ENCODE data around the gene P2RY4. TPM values are rescaled to one million over a fixed set of nuclear protein-coding genes. Genes with fewer than 3 reads are reported as not detected.

The P2RY4 gene
- 0.05 to 0.06 TPM in 2 of 5 replicates, not detected in the others for total RNA-seq (2022; extraction: Qiagen RNA extraction)

GRCh38 chrX:70260104-70260503 lies at the start of gene P2RY4:
Gene P2RY4, minus strand, starts transcription at chrX:70260204. Its CDS starts 580 bp downstream, at chrX:70259624.

GRCh38 chrX:70289793-70290770 lies 30.1 kb upstream of the P2RY4 start, which contains the start of the genes KIF4A and PDZD11:
Gene KIF4A, plus strand, starts transcription at chrX:70290104. Its CDS starts 355 bp downstream, at chrX:70290459.
Gene PDZD11, minus strand, starts transcription at chrX:70289927. Its CDS starts 586 bp downstream, at chrX:70289341.

GRCh38 chrX:70281951-70282350 lies 21.9 kb upstream of the P2RY4 start, which contains the start of gene RAB41:
Gene RAB41, plus strand, starts transcription at chrX:70282172. Its CDS starts 46 bp downstream, at chrX:70282218.

GRCh38 chrX:70268034-70268433 lies 8.0 kb upstream of the P2RY4 start, which contains the start of gene ARR3:
Gene ARR3, plus strand, starts transcription at chrX:70268334. Its CDS starts 1,052 bp downstream, at chrX:70269386.

GRCh38 chrX:70234355-70234754 lies 25.6 kb downstream of the P2RY4 start, which contains the start of gene AWAT1:
Gene AWAT1, plus strand, starts transcription at chrX:70234655. Its CDS starts 41 bp downstream, at chrX:70234696.

Other genes with a start within 250 kb of the P2RY4 start
- not detected in 5 replicates for gene AWAT2, start 210.3 kb downstream of the P2RY4 start, total RNA-seq (2022; extraction: Qiagen RNA extraction)
- not detected in 5 replicates for gene OTUD6A, start 197.7 kb downstream of the P2RY4 start, total RNA-seq (2022; extraction: Qiagen RNA extraction)
- 60.0 to 68.6 TPM (median 66.5 TPM) in 5 replicates for gene IGBP1, start 126.8 kb downstream of the P2RY4 start, total RNA-seq (2022; extraction: Qiagen RNA extraction)
- not detected in 5 replicates for gene DGAT2L6, start 82.7 kb downstream of the P2RY4 start, total RNA-seq (2022; extraction: Qiagen RNA extraction)
- not detected in 5 replicates for gene AWAT1, start 25.5 kb downstream of the P2RY4 start, total RNA-seq (2022; extraction: Qiagen RNA extraction)
- gene ARR3, start 8.1 kb upstream of the P2RY4 start, total RNA-seq (2022; extraction: Qiagen RNA extraction) = not detected in 5 replicates
- not detected in 5 replicates for gene RAB41, start 22.0 kb upstream of the P2RY4 start, total RNA-seq (2022; extraction: Qiagen RNA extraction)
- 91.6 to 103 TPM (median 95.1 TPM) in 5 replicates for gene PDZD11, start 29.7 kb upstream of the P2RY4 start, total RNA-seq (2022; extraction: Qiagen RNA extraction)
- 25.7 to 31.0 TPM (median 26.9 TPM) in 5 replicates for gene KIF4A, start 29.9 kb upstream of the P2RY4 start, total RNA-seq (2022; extraction: Qiagen RNA extraction)
- 0.05 to 0.06 TPM in 2 of 5 replicates, not detected in the others for gene GDPD2, start 163.1 kb upstream of the P2RY4 start, total RNA-seq (2022; extraction: Qiagen RNA extraction)
- gene DLG3, start 184.6 kb upstream of the P2RY4 start, total RNA-seq (2022; extraction: Qiagen RNA extraction) = 3.7 to 7.8 TPM (median 5.9 TPM) in 5 replicates